Activated CD8-positive, alpha-beta T cell treated with anti-CD3 and anti-CD28 coated beads for 36 hours (primary cell): ENCODE measurements around the gene GNPTG. TPM values are rescaled to one million over a fixed set of nuclear protein-coding genes. Genes with fewer than 3 reads are reported as not detected.
A peak's percentile ranks its signal among the peaks of the same experiment; 100 is the strongest.

Source experiments
- ATAC-seq: fragments of 200-7000 bp; cut with Tn5 transposase; one replicate; pipeline ENCODE4 v1.10.0; 2021; ENCODE audit warnings: mild to moderate bottlenecking, moderate library complexity
- CTCF ChIA-PET: fragments of 350-600 bp; sonication (Branson Sonifier 250); formaldehyde crosslinking; loops from one replicate; lab custom pipeline; 2021; ENCODE audit warnings: antibody characterized with exemption; lab: Charles Lee
- POLR2A ChIA-PET: fragments of 350-600 bp; sonication (Branson Sonifier 250); formaldehyde crosslinking; loops from one replicate; lab custom pipeline; 2021; ENCODE audit warnings: antibody characterized with exemption; lab: Charles Lee
- DNase-seq: peaks from one replicate; pipeline ENCODE4 v3.0.0-alpha.2; 2020
- H3K27ac Mint-ChIP-seq: one replicate; pipeline ENCODE4 v1.8.0; 2021; ENCODE audit warnings: mild to moderate bottlenecking, mixed read lengths
- H3K27me3 Mint-ChIP-seq: one replicate; pipeline ENCODE4 v1.8.0; 2021; ENCODE audit warnings: mixed read lengths
- H3K36me3 Mint-ChIP-seq: one replicate; pipeline ENCODE4 v1.8.0; 2021; ENCODE audit warnings: low read depth, mixed read lengths
- H3K4me1 Mint-ChIP-seq: one replicate; pipeline ENCODE4 v1.8.0; 2021; ENCODE audit warnings: low read depth, mixed read lengths
- H3K4me3 Mint-ChIP-seq: one replicate; pipeline ENCODE4 v1.8.0; 2021; ENCODE audit warnings: mild to moderate bottlenecking, moderate library complexity, mixed read lengths
- H3K9me3 Mint-ChIP-seq: one replicate; pipeline ENCODE4 v1.8.0; 2021; ENCODE audit warnings: mixed read lengths
- intact Hi-C: fragments of 100-400 bp; cut with micrococcal nuclease; formaldehyde crosslinking; loops from one replicate; pipeline ENCODE4 v1.10.0; 2022
- total RNA-seq, 2 experiments: library from RNA; stranded (reverse); gene quantifications; one replicate each; pipeline ENCODE4 v1.2.3, GENCODE V29; 2021
- TF ChIP-seq, protein P1 (sequence below): fragments of 200-600 bp; IDR thresholded peaks from one replicate; pipeline ENCODE4 v1.8.0; 2022; ENCODE audit warnings: antibody characterized with exemption, mild to moderate bottlenecking

Gene GNPTG
- total RNA-seq, 2 experiments from 2014 or later, result 17.3 to 19.2 TPM

DNA sequence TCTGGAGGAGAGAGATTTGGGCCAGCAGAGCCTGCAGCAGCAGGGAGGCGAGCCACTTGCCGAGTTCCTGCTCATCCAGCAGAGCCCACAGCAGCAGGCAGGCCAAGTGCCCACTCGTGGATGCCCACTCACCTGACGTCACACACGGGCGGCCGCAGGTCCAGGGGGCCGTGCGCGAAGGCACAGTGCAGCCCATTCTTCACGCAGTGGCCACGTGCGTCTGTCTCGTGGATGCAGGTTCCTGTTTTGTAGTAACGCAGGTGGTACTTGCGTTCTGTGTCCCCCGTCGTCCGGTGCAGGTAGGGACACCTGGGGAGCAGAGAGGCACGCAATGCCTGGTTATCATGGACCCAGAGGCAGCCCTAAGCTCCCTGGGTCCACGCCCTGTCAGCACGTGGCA, 51.3 kb downstream of the GNPTG start:
- TF ChIP-seq, protein P1, sequence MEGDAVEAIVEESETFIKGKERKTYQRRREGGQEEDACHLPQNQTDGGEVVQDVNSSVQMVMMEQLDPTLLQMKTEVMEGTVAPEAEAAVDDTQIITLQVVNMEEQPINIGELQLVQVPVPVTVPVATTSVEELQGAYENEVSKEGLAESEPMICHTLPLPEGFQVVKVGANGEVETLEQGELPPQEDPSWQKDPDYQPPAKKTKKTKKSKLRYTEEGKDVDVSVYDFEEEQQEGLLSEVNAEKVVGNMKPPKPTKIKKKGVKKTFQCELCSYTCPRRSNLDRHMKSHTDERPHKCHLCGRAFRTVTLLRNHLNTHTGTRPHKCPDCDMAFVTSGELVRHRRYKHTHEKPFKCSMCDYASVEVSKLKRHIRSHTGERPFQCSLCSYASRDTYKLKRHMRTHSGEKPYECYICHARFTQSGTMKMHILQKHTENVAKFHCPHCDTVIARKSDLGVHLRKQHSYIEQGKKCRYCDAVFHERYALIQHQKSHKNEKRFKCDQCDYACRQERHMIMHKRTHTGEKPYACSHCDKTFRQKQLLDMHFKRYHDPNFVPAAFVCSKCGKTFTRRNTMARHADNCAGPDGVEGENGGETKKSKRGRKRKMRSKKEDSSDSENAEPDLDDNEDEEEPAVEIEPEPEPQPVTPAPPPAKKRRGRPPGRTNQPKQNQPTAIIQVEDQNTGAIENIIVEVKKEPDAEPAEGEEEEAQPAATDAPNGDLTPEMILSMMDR, result no peak
- peaks cover 6% of the 10 kb centered on the region for H3K4me1 Mint-ChIP-seq
- peaks cover 2% of the 10 kb centered on the region for H3K36me3 Mint-ChIP-seq
- H3K27ac Mint-ChIP-seq, result no peak overlapping the region
- ATAC-seq (no peak), DNase-seq (no peak)
- CTCF ChIA-PET, result interaction anchor here (1.3 kb wide), 1 partner anchor 303 kb away, joined by 3 read pairs; the partner anchor contains the start of gene MAPK8IP3
- H3K4me3 Mint-ChIP-seq, result no peak overlapping the region
- POLR2A ChIA-PET, result interaction anchor here (1.3 kb wide), 1 partner anchor 17 kb away, joined by 3 read pairs; the partner anchor contains the start of gene UQCC4
- no peaks in the 10 kb centered on the region for H3K9me3 Mint-ChIP-seq
- intact Hi-C loops, result no loop called here
- H3K27me3 Mint-ChIP-seq, result no peaks in the 10 kb centered on the region

- Mint-ChIP-seq H3K27me3 (no peaks in the 10 kb centered on the region), H3K4me3 (no peak overlapping the region), H3K27ac (no peak overlapping the region), H3K36me3 (peaks cover 2% of the 10 kb centered on the region), H3K4me1 (peaks cover 6% of the 10 kb centered on the region), H3K9me3 (no peaks in the 10 kb centered on the region)
- TF ChIP-seq, protein P1, result no peak
- intact Hi-C loops, result no loop called here
- ChIA-PET POLR2A (no interaction called here), CTCF (no interaction called here)
- ATAC-seq, result no peak
- DNase-seq, result no peak
Observed at GRCh38 chr16:1403733-1404132, 52.0 kb downstream of the GNPTG start.

DNA sequence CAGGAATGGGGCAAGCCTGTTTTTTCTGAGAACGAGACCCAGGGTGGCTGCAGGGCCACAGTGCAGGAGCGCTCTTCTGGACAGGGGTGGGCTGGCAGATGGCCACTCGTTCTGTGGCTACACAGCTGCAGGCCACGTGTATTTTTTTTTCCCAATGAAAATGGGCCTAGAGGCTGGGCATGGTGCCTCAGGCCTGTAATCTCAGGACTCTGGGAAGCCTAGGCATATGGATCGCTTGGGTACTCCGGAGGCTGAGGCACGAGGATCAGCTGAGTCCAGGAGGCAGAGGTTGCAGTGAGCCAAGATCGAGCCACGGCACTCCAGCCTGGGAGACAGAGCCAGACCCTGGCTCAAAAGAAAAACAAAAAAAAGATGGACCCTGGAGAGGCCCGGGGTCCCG, 56.0 kb downstream of the GNPTG start:
- intact Hi-C loops, result no loop called here
- H3K27ac Mint-ChIP-seq, result peak overlapping the region; percentile 34

DNA sequence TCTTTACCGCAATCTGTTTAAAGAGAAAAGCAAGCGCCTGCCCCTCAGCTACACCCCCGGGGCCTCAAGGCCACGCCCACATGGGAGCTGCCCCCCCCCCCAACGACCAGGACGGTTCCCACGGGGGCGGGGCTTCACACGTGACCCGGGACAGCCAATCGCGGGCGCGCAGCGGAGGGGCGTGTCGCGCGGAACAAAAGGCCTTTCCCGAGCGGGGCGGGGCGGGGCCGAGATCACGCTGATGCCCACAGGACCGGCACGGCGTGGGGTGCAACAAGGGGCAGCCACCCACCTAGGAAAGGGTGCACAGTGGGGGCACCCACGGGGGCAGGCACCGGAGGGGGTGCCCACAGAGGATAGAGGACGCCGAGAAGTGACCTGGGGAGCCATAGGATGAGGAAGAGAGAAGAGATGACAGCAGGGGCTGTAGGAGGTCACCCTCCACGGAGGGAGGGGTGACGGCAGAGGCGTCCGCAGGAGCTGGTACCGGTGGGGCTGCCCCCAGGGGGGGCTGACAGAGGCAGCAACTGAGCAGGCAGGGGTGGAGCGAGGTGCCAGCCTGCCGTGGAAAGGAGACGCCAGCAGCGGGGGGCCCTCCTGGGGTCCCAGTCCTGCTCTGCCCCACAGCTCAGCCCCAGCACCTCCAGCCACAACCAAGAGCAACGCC, 56.6 kb downstream of the GNPTG start:
- H3K36me3 Mint-ChIP-seq, result no peaks in the 10 kb centered on the region
- DNase-seq (peak; percentile 95), ATAC-seq (peak; percentile 96)
- H3K4me3 Mint-ChIP-seq, result peak overlapping the region; percentile 73
- H3K27ac Mint-ChIP-seq, result no peak overlapping the region
- no peaks in the 10 kb centered on the region for H3K27me3 Mint-ChIP-seq
- intact Hi-C loops, result no loop called here
- peaks cover 15% of the 10 kb centered on the region for H3K4me1 Mint-ChIP-seq
- POLR2A ChIA-PET, result interaction anchor here (0.7 to 1.8 kb wide), 4 partner anchors 13 to 242 kb away, joined by 3 to 8 read pairs (median 4); partner anchors contain the start of genes UBE2I and UQCC4
- TF ChIP-seq, protein P1, result no peak
- CTCF ChIA-PET, result interaction anchor here (1.2 to 1.8 kb wide), 3 partner anchors 43 to 48 kb away, joined by 3 to 6 read pairs (median 5); no protein-coding TSS in a partner anchor
- H3K9me3 Mint-ChIP-seq, result no peaks in the 10 kb centered on the region

More for the DNA sequence above, 56.0 kb downstream of the GNPTG start:
- no peak for DNase-seq
- ChIA-PET POLR2A (interaction anchor here (0.7 to 1.8 kb wide), 3 partner anchors 13 to 99 kb away, joined by 3 to 8 read pairs (median 4); partner anchors contain the start of genes UBE2I and UQCC4), CTCF (interaction anchor here (1.2 to 1.8 kb wide), 3 partner anchors 43 to 47 kb away, joined by 3 to 6 read pairs (median 5); no protein-coding TSS in a partner anchor)
- Mint-ChIP-seq H3K36me3 (no peaks in the 10 kb centered on the region), H3K9me3 (no peaks in the 10 kb centered on the region), H3K27me3 (no peaks in the 10 kb centered on the region), H3K4me3 (peak overlapping the region; percentile 73), H3K4me1 (peaks cover 14% of the 10 kb centered on the region)
- ATAC-seq, result no peak
- TF ChIP-seq, protein P1, result no peak

DNA sequence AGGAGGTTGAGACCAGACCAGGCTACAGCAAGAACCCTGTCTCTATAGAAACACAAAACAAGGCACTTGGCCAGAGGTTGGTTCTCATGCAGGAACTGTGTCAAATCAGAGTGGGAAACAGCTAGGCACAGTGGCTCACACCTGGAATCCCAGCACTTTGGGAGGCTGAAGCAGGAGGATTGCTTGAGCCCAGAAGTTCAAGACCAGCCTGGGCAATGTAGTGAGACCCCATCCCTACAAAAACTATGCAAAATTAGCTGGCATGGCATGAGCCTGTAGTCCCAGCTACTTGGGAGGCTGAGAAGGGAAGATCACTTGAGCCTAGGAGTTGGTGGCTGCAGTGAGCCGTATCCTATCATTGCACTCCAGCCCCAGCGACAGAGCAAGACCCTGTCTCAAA, 61.1 kb downstream of the GNPTG start:
- Mint-ChIP-seq H3K9me3 (no peaks in the 10 kb centered on the region), H3K4me3 (peak overlapping the region; percentile 29), H3K27me3 (no peaks in the 10 kb centered on the region), H3K27ac (no peak overlapping the region), H3K4me1 (peaks cover 22% of the 10 kb centered on the region), H3K36me3 (peaks cover 3% of the 10 kb centered on the region)
- ChIA-PET CTCF (interaction anchor here (0.9 to 1.5 kb wide), 4 partner anchors 47 to 112 kb away, joined by 3 to 6 read pairs (median 3); no protein-coding TSS in a partner anchor), POLR2A (interaction anchor here (2.4 kb wide), 1 partner anchor 8 kb away, joined by 7 read pairs; the partner anchor contains the start of gene UQCC4)
- DNase-seq (no peak), ATAC-seq (no peak)
- intact Hi-C loops, result no loop called here
- TF ChIP-seq, protein P1, result no peak
